HepG2 (cell line): ENCODE data around the gene POLH.

Source experiments
- EZH2 ChIP-seq: conservative IDR thresholded peaks from 2 replicates; pipeline ENCODE4 v1.6.1; 2012; ENCODE audit warnings: mild to moderate bottlenecking, low read depth, low read length, moderate library complexity
- NCOA5 ChIP-seq: sonication (generic); formaldehyde crosslinking; IDR thresholded peaks from 2 replicates; pipeline ENCODE4 v1.4.0; 2020; ENCODE audit warnings: missing genetic modification reagents

GRCh38 chr6:43616725-43617472 lies 40.9 kb downstream of the POLH start:
- TF ChIP-seq EZH2 (no peak), NCOA5 (CRISPR knock-in tag) (no peak)
